Stimulated activated CD4-positive, alpha-beta T cell treated with anti-CD3 and anti-CD28 coated beads, Interleukin-4, amount 100 ng/mL, for 24 hours (primary cell): Measurements from ENCODE around the gene GPI.
"Not testable (repeated sequence)": the region's sequence is repeated elsewhere in the genome, so short reads cannot be mapped to it uniquely, and the experiment has no call there.

ENCODE experiments used
- DNase-seq: peaks from one replicate; pipeline ENCODE4 v3.0.0-alpha.2; 2020

The GPI gene

DNA sequence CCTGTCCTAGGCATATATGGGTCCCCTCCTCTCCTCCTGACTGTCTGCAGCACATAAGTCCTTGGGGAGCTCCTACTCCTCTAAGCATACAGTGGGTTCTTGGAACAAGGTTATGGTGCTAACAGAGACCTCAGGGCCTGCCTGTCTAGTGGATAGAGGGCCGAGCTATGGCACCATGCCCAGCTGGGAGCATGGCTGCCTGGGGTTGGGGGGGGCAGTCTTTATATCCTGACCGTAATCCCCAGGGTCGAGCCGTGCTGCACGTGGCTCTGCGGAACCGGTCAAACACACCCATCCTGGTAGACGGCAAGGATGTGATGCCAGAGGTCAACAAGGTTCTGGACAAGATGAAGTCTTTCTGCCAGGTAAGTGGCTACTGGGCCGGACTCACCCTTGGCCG, 3.3 kb downstream of the GPI start:
- no peak for DNase-seq

DNA sequence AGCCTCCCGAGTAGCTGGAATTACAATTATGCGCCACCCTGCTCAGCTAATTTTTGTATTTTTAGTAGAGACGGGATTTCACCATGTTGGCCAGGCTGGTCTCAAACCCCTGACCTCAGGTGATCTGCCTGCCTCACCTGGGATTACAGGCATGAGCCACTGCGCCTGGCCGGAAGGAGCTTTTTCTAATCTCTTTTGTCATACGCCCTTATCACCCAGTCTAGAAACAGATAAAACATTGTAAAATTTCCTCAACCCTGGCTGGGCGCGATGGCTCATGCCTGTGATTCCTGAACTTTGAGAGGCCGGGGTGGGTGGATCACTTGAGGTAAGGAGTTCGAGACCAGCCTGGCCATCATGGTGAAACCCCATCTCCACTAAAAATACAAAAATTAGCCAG, 4.2 kb downstream of the GPI start:
- not testable (repeated sequence) for DNase-seq

DNA sequence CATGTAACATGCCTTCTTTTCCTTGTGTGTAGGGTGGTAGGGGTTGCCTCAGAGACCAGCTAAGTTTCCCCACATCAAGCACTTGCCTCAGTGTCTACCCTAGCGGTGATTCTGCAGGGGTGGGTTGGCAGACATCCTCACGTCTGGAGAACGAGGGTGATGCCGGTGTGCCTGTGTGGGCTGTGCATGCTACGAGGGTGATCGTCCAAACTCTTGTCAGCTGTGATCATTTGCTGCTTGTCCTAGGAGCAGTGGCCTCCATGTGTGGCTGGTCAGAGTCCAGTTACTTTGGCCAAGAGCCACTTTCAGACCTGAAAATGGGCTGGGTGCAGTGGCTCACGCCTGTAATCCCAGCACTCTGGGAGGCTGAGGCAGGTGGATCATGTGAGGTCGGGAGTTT, 5.1 kb downstream of the GPI start:
- no peak for DNase-seq

DNA sequence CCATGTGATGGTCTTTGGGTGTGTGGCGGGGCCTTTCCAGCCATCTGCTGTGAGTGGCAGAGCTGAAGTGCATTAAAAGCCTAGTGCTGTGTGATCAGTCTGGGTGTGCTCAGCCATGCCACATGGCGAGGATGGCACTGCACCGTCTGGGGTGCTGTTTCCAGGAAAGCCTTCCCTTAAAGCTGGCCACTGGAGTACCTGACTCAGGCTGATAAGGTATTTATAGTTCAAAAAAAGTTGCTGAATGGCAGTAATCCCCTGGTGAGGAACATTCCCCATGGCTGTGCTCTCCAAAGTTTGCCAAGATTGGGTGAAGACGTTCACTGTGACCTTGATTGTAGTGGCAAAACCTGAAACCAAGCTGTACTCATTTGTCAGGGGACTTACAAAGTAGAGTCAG, 6.0 kb downstream of the GPI start:
- no peak for DNase-seq

DNA sequence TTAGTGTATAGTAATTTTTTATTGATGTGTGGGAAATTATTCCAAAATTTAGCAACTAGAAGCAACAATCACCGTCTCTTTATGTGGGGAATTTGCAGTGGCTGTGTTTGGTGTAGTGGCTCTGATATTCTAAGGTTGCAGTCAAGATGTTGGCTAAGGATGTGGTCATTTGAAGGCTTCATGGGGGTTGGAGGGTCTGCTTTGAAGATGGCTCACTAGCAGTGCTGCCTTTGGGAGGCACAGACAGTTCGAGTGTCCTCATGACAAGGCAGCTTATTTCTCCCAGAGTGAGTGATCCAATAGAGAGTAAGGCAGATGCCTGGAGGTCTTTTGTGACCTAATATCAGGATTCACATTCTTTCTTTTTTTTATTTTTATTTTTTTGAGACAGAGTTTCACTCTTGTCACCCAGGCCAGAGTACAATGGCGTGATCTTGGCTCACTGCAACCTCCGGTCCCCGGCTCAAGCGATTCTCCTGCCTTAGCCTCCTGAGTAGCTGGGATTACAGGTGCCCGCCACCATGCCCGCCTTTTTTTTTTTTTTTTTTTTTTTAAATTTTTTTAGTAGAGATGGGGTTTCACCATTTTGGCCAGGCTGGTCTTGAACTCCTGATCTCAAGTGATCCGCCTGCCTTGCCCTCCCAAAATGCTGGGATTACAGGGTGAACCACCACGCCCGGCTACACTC, 8.7 kb downstream of the GPI start:
- no peak for DNase-seq

DNA sequence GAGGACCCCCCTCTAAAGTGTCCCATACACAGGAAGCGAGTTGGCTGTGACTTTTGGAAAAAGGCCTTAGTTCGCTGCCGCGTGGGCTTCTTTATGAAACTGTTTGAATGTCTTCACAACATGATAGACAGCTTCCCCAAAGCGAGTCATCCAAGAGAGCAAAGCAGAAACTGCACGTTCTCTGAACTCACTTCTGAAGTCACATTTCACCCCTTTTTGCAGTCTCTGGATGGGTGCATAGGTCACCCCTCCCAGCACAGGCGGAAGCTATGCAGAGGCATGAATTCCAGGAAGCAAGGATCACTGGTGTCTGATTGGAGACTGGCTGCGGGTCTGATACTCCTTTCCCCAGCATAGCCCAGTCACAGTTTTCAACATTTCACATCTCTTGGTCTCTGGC, 10.6 kb downstream of the GPI start:
- DNase-seq, result no peak

DNA sequence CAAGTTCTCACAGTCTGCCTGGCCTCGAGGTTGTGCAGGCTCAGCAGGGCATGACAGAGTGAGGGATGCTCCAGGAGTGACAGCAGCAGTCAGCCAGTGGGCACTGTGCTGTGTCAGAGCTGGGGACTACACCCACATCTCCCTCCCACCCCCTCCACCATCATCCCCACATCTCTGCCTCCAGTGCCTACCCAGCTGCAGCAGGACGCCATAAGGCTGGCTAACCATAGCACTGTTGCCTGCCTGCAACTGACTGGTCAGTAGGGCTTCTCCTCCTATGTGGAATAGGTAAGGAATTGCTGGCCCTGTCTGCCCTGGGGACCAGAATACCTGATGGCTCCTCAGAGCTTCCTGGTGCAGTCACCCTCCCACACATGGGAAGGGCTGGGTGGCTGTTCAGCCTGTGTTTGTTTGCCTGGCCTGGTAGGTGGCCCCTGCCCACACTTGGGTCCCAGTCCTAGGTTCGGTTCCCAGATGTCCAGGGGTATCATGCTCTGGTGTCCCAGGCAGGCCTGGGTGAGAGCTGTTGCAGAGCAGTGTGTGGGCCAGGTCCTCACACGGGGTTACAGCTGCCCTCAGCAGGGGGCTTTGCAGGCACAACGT, 15.7 kb downstream of the GPI start:
- no peak for DNase-seq

DNA sequence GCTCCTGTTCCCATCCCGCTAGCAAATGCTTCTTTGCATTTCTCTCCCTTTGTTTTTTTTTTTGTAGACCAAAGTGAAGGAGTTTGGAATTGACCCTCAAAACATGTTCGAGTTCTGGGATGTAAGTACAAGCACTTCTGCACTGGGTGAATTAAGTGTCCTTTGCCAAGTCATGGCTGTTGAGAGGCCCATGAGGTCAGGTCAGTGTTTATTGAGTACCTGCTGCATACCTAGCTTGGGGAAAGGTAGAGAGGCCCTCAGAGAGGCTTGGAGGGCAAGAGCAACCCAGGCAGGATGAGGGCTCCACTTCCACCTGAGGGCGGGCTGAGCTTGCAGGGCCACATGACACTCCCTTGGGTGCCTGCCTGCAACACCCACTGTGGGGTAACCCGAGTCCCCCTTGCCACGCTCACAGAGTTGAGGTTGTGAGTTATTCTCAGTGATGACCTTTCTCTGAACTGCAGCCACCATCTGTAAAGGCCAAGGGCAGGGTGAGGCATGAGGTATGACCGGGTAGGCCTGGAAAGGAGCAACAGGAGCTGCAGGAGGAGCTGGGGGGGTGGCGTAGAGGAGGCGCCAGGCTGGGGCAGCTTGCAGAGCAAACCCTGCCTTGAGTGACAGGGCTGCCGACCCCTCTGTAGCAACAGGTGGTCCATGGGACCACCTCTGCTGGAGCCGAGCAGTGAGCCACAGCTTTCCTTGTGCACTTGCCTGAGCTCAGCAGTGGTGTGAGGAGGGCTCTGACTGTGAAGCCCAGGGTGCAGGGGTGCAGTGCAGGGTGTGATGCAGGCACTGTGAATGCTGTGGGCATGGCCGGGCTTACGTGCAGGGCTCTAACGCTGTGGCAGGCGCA, 16.6 kb downstream of the GPI start:
- no peak for DNase-seq

DNA sequence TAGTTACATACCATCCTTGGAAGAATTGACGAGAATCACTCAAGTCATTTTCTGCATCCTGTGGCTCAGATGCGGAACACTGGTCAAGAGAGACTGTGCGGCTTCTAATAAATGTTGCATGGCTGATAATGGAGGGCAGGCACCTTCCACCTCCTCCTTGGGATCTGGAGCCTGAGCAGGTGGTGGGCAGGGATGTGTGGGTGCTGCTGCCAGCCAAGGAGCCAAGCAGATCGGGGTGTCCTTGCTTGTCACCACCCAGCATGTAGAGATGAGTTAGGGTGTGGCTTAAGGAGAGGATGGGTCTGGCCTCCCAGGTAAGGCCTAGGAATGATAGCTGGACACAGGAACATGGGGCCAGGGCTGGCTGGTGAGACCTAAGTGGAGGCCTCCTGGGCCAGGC, 17.5 kb downstream of the GPI start:
- no peak for DNase-seq

DNA sequence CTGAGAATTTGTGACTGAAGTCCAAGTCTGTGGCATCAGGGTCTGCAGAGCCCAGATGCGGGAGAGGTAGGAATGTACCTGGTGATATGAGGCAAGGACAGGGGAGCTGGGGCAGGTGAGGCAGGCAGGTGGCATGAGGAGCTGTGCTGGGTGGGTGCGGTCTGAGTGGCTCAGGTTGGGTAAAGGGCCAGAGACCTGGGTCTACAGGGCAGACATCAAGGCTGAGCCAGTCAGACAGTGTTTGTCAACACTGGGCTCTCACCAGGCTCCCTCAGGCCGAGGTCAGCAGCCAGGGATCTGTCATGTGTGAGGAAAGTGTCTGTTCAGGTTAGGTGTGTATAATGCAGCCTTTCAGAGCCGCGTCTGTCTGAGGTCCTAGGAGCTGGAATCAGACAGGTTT, 18.6 kb downstream of the GPI start:
- no peak for DNase-seq

GRCh38 chr19:34386645-34387445, 21.8 kb downstream of the GPI start:
- DNase-seq, result no peak

DNA sequence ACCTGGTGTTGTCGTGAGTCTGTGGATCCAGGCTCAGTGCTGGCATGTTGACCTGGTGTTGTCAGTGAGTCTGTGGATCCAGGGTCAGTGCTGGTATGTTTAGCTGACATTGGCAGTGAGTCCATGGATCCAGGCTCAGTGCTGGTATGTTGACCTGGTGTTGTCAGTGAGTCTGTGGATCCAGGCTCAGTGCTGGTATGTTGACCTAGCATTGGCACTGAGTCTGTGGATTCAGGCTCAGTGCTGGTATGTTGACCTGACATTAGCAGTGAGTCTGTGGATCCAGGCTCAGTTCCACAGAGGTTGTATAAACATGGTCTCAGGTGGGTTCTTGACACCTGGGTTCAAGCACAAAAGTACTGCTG, 22.4 kb downstream of the GPI start:
- DNase-seq, result no peak

- not testable (repeated sequence) for DNase-seq
Measured at GRCh38 chr19:34388745-34389144, 23.7 kb downstream of the GPI start.

GRCh38 chr19:34391813-34392212, 26.8 kb downstream of the GPI start:
- no peak for DNase-seq

DNA sequence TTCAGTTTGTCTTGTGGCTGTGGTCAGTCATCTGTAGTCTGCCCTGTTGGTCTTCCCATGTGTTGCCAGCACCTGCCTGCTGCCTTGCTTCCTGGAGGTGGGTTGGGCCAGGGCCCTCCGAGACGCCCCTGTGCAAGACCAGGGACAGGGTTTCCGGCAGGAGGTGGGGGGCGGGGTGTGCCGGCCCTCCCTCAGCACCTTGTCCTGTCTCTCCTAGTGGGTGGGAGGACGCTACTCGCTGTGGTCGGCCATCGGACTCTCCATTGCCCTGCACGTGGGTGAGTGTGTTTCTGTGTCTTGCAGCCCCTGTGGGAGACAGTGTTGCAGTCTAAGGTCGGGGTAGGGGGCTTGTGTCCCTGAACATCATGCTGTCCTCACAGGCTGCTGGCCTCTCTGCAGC, 28.0 kb downstream of the GPI start:
- DNase-seq, result no peak

GRCh38 chr19:34393629-34394028, 28.6 kb downstream of the GPI start:
- no peak for DNase-seq

DNA sequence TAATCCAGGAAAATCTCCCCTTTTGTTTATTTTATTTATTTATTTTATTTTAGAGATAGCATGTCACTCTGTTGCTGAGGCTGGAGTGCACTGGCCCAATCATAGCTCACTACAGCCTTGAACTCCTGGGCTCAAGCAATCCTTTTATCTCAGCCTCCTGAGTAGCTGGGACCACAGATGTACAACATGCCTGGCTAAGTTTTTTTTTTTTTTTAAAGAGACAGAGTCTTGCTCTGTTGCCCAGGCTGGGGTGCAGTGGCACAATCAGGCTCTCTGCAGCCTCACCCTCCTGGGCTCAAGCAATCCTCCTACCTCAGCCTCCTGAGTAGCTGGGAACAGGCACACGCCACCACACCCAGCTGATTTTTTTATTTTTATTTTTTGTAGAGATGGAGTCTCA, 32.9 kb downstream of the GPI start:
- DNase-seq, result no peak

DNA sequence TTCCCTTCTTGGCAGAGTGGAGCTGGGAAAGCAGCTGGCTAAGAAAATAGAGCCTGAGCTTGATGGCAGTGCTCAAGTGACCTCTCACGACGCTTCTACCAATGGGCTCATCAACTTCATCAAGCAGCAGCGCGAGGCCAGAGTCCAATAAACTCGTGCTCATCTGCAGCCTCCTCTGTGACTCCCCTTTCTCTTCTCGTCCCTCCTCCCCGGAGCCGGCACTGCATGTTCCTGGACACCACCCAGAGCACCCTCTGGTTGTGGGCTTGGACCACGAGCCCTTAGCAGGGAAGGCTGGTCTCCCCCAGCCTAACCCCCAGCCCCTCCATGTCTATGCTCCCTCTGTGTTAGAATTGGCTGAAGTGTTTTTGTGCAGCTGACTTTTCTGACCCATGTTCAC, 34.9 kb downstream of the GPI start:
- DNase-seq, result no peak

DNA sequence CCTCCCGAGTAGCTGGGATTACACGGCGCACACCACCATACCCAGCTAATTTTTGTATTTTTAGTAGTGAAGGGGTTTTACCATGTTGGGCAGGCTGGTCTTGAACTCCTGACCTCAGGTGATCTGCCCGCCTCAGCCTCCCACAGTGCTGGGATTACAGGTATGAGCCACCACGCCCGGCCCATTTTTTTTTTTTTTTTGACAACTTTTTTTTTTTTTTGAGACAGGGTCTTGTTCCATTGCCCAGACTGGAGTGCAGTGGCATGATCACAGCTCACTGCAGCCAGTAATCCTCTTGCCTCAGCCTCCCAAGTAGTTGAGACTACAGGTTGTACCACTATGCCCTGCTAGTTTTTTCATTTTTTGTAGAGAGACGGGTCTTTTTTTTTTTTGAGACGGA, 35.8 kb downstream of the GPI start:
- not testable (repeated sequence) for DNase-seq

GRCh38 chr19:34402074-34402600, 37.1 kb downstream of the GPI start:
- DNase-seq, result no peak

DNA sequence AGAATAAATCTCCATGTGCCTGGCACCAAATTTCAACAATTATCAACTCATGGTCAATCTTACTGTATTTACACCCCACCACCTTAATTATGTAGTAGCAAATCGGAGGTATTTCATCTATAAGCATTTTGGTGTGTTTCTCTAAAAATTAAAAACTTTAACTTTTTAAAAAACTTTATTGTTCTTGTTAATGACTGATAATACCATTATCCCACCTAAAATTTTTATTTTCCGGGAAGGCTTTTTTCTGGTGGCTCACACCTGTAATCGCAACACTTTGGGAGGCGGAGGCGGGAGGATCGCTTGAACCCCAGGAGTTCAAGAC, 38.8 kb downstream of the GPI start:
- no peak for DNase-seq

GRCh38 chr19:34404109-34404909, 39.3 kb downstream of the GPI start, which contains the start of gene PDCD2L:
Gene PDCD2L, plus strand, starts transcription at chr19:34404399. Its CDS starts 32 bp downstream, at chr19:34404431.
- peak; percentile 95 for DNase-seq
